GM19438 (cell line): Measurements from ENCODE around the gene THBS2.
"Not testable (repeated sequence)": the region's sequence is repeated elsewhere in the genome, so short reads cannot be mapped to it uniquely, and the experiment has no call there.

Experiments used
- ATAC-seq: cut with Tn5 transposase; IDR thresholded peaks from one replicate; pipeline ENCODE4 v1.9.1; 2021; ENCODE audit warnings: low read depth; ENCODE audit not compliant: unreplicated experiment

THBS2 gene

GRCh38 chr6:169253337-169254238 lies at the start of gene THBS2:
Gene THBS2 (minus strand): TSS chr6:169253846. CDS start chr6:169250784, 3,062 bp downstream.
- ATAC-seq: no peak

GRCh38 chr6:169302716-169303115 lies 49.1 kb upstream of the THBS2 start:
- no peak for ATAC-seq

GRCh38 chr6:169302255-169302654 lies 48.6 kb upstream of the THBS2 start:
- ATAC-seq: no peak

- no peak for ATAC-seq
Observed at GRCh38 chr6:169300916-169301315, 47.3 kb upstream of the THBS2 start.

- not testable (repeated sequence) for ATAC-seq
Observed at GRCh38 chr6:169298626-169299025, 45.0 kb upstream of the THBS2 start.

GRCh38 chr6:169296622-169297021 lies 43.0 kb upstream of the THBS2 start:
- no peak for ATAC-seq

- no peak for ATAC-seq
Observed at GRCh38 chr6:169296170-169296569, 42.5 kb upstream of the THBS2 start.

GRCh38 chr6:169293196-169293595 lies 39.5 kb upstream of the THBS2 start:
- no peak for ATAC-seq

GRCh38 chr6:169292338-169293124 lies 38.9 kb upstream of the THBS2 start:
- ATAC-seq: no peak

- no peak for ATAC-seq
Observed at GRCh38 chr6:169291646-169292337, 38.1 kb upstream of the THBS2 start.

GRCh38 chr6:169291148-169291547 lies 37.5 kb upstream of the THBS2 start:
- ATAC-seq: no peak

- no peak for ATAC-seq
Observed at GRCh38 chr6:169289619-169290339, 36.1 kb upstream of the THBS2 start.

- ATAC-seq: no peak
Observed at GRCh38 chr6:169289257-169289618, 35.6 kb upstream of the THBS2 start.

- no peak for ATAC-seq
Observed at GRCh38 chr6:169288591-169288990, 34.9 kb upstream of the THBS2 start.

GRCh38 chr6:169287675-169288074 lies 34.0 kb upstream of the THBS2 start:
- ATAC-seq: no peak

- ATAC-seq: no peak
Observed at GRCh38 chr6:169286961-169287360, 33.3 kb upstream of the THBS2 start.

- ATAC-seq: no peak
Observed at GRCh38 chr6:169285165-169285564, 31.5 kb upstream of the THBS2 start.

GRCh38 chr6:169283924-169284323 lies 30.3 kb upstream of the THBS2 start:
- ATAC-seq: no peak

GRCh38 chr6:169282043-169282442 lies 28.4 kb upstream of the THBS2 start:
- no peak for ATAC-seq

GRCh38 chr6:169277619-169278018 lies 24.0 kb upstream of the THBS2 start:
- ATAC-seq: no peak
